ENCODE results near the gene GALM. TPM values are rescaled to one million over a fixed set of nuclear protein-coding genes. Genes with fewer than 3 reads are reported as not detected.

Gene GALM
- total and polyA plus RNA-seq, 7 experiments from 2014 or later = 4.3 to 52.5 (median 14.4) TPM

DNA sequence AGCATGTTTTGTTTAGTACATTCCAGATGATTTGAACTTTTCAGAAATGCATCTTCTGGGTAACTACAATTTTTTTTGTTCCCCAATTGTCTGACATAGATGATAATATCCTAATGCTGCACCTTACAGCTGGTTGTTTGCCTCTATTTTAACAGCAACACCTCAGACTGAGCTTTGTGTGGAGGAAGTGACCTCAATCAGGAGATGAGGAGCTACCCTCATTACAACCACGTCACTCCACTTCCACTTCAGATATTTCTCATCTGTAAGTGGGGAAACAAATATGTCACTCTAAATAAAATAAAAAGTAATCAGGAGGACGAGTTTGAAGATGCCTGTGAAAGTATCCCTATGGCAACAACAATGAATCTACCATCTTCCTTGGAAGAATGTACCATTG is 97.3 kb downstream of the GALM start:
- H3K4me1 Mint-ChIP-seq = peaks cover 0 to 7% (median 0%) of the 10 kb centered on the region in 7 donors
- DNase-seq (no peak), ATAC-seq (peak; percentile 29)
- Histone ChIP-seq H3K27me3 (ENCODE audit: control insufficient read depth in 2 of 2, insufficient read depth in 2 of 2, low read length in 2 of 2) (no peaks in the 10 kb centered on the region), H3K9me3 (ENCODE audit: control insufficient read depth in 2 of 3, low read length in 3 of 3) (no peaks in the 10 kb centered on the region), H3K4me3 (ENCODE audit: low read length) (no peak overlapping the region), H3K36me3 (ENCODE audit: control insufficient read depth in 2 of 3, insufficient read depth in 3 of 3, low read length in 3 of 3) (no peaks in the 10 kb centered on the region), H3K4me1 (ENCODE audit: control insufficient read depth in 2 of 2, insufficient read depth in 2 of 2, low read length in 2 of 2) (no peaks in the 10 kb centered on the region), H3K27ac (ENCODE audit: low read depth, low read length) (no peak overlapping the region)
- intact Hi-C loops (cut with micrococcal nuclease) = loop anchor here in 1 of 2 donors (1.0 to 2.0 kb wide), 2 partner anchors 12 to 16 kb away; partner anchors contain the start of genes GEMIN6 and SRSF7
- ChIA-PET POLR2A (interaction anchor here (1.3 kb wide), 1 partner anchor 11 kb away, joined by 5 read pairs; the partner anchor contains the start of gene SRSF7), CTCF (no interaction called here)
- H3K36me3 Mint-ChIP-seq = no peaks in the 10 kb centered on the region
- H3K27ac Mint-ChIP-seq = no peak overlapping the region
- no peaks in the 10 kb centered on the region for H3K9me3 Mint-ChIP-seq
- H3K27me3 Mint-ChIP-seq = no peaks in the 10 kb centered on the region
- no peak overlapping the region for H3K4me3 Mint-ChIP-seq

DNA sequence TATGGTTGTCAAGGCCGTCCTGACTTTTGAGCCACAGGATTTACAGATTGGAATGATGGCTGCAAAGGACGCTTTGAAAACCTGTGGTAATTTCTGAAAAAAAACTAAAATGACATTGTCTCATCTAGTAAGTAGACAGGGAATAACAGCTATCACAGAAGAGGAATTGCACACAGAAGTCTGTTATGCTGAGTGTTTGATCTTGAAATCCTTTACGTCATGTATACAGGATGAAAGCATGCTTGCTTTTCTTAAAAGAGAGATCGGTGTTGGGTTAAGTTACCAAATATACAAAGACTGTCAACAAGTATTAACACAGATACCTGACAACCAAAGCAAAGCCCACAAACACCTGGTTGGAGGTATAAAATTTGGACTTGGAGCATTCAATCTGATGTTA is 97.8 kb downstream of the GALM start:
- ChIA-PET CTCF (no interaction called here), POLR2A (interaction anchor here (1.3 kb wide), 1 partner anchor 12 kb away, joined by 5 read pairs; the partner anchor contains the start of gene SRSF7)

DNA sequence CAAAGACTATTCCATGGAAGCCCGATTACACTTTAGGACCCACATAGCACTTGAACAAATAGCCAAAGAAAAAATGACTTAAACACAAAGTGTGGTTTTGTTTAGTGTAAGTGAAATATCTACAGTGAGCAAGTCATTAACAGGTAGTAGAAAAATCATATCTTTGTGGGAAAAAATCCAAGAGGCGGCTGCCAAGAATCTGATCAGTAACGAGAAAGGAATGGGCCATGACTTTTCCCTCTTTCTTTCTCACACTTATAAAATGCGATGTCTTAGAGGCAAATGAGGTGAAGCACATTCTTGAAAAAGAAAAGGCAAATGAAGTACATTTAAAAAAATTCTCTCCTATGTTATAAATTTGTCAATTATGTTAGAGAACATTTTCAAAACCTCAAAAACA is 99.2 kb downstream of the GALM start:
- no peaks in the 10 kb centered on the region for H3K4me1 ChIP-seq (ENCODE audit: control insufficient read depth in 2 of 2, insufficient read depth in 2 of 2, low read length in 2 of 2)
- ATAC-seq (no peak), DNase-seq (no peak)
- no peaks in the 10 kb centered on the region for H3K9me3 Mint-ChIP-seq
- no peaks in the 10 kb centered on the region for H3K27me3 Mint-ChIP-seq
- H3K4me3 ChIP-seq (ENCODE audit: low read length) = no peak overlapping the region
- H3K27ac ChIP-seq (ENCODE audit: low read depth, low read length) = no peak overlapping the region
- no peaks in the 10 kb centered on the region for H3K9me3 ChIP-seq (ENCODE audit: control insufficient read depth in 2 of 3, low read length in 3 of 3)
- peaks cover 0 to 7% (median 0%) of the 10 kb centered on the region in 7 donors for H3K4me1 Mint-ChIP-seq
- intact Hi-C loops (cut with micrococcal nuclease) = no loop called here
- no peaks in the 10 kb centered on the region for H3K27me3 ChIP-seq (ENCODE audit: control insufficient read depth in 2 of 2, insufficient read depth in 2 of 2, low read length in 2 of 2)
- H3K36me3 Mint-ChIP-seq = no peaks in the 10 kb centered on the region
- CTCF ChIA-PET = no interaction called here
- no peak overlapping the region for H3K4me3 Mint-ChIP-seq
- H3K36me3 ChIP-seq (ENCODE audit: control insufficient read depth in 2 of 3, insufficient read depth in 3 of 3, low read length in 3 of 3) = no peaks in the 10 kb centered on the region
- POLR2A ChIA-PET = no interaction called here
- no peak overlapping the region for H3K27ac Mint-ChIP-seq

More for the DNA sequence above, 97.8 kb downstream of the GALM start:
- ATAC-seq (no peak), DNase-seq (no peak)
- Histone ChIP-seq H3K36me3 (ENCODE audit: control insufficient read depth in 2 of 3, insufficient read depth in 3 of 3, low read length in 3 of 3) (no peaks in the 10 kb centered on the region), H3K4me1 (ENCODE audit: control insufficient read depth in 2 of 2, insufficient read depth in 2 of 2, low read length in 2 of 2) (no peaks in the 10 kb centered on the region), H3K9me3 (ENCODE audit: control insufficient read depth in 2 of 3, low read length in 3 of 3) (no peaks in the 10 kb centered on the region), H3K27me3 (ENCODE audit: control insufficient read depth in 2 of 2, insufficient read depth in 2 of 2, low read length in 2 of 2) (no peaks in the 10 kb centered on the region), H3K4me3 (ENCODE audit: low read length) (no peak overlapping the region), H3K27ac (ENCODE audit: low read depth, low read length) (no peak overlapping the region)
- no peak overlapping the region for H3K4me3 Mint-ChIP-seq
- H3K36me3 Mint-ChIP-seq = no peaks in the 10 kb centered on the region
- no peak overlapping the region for H3K27ac Mint-ChIP-seq
- peaks cover 0 to 7% (median 0%) of the 10 kb centered on the region in 7 donors for H3K4me1 Mint-ChIP-seq
- intact Hi-C loops (cut with micrococcal nuclease) = loop anchor here in 1 of 2 donors (1.0 to 2.0 kb wide), 2 partner anchors 12 to 15 kb away; partner anchors contain the start of genes GEMIN6 and SRSF7
- H3K9me3 Mint-ChIP-seq = no peaks in the 10 kb centered on the region
- no peaks in the 10 kb centered on the region for H3K27me3 Mint-ChIP-seq

DNA sequence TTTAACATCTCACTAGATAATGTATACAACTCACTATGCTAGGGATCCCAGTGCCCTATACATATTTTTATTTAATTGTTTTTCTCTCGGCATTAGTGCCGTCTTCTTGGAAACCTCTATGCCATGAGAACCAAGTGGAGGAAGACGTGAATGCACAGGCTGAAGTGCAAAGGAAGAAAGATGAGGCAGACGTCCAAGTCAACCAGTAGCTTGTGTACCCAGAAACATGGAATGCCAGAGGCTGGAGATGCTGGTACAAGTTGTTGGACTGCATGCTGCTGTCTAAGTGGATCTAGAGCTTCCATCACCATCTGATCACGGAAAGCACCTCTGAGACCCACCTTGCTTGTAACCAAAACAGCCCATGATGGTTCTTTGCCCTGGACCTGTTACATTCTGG is 99.6 kb downstream of the GALM start:
- Histone ChIP-seq H3K9me3 (ENCODE audit: control insufficient read depth in 2 of 3, low read length in 3 of 3) (no peaks in the 10 kb centered on the region), H3K27me3 (ENCODE audit: control insufficient read depth in 2 of 2, insufficient read depth in 2 of 2, low read length in 2 of 2) (no peaks in the 10 kb centered on the region), H3K36me3 (ENCODE audit: control insufficient read depth in 2 of 3, insufficient read depth in 3 of 3, low read length in 3 of 3) (no peaks in the 10 kb centered on the region), H3K27ac (ENCODE audit: low read depth, low read length) (no peak overlapping the region), H3K4me1 (ENCODE audit: control insufficient read depth in 2 of 2, insufficient read depth in 2 of 2, low read length in 2 of 2) (no peaks in the 10 kb centered on the region), H3K4me3 (ENCODE audit: low read length) (no peak overlapping the region)
- intact Hi-C loops (cut with micrococcal nuclease) = no loop called here
- no peak for DNase-seq
- H3K4me1 Mint-ChIP-seq = peaks cover 0 to 7% (median 0%) of the 10 kb centered on the region in 7 donors
- H3K36me3 Mint-ChIP-seq = no peaks in the 10 kb centered on the region
- ChIA-PET CTCF (no interaction called here), POLR2A (no interaction called here)
- H3K4me3 Mint-ChIP-seq = no peak overlapping the region
- no peaks in the 10 kb centered on the region for H3K9me3 Mint-ChIP-seq
- H3K27me3 Mint-ChIP-seq = no peaks in the 10 kb centered on the region
- ATAC-seq = no peak
- H3K27ac Mint-ChIP-seq = no peak overlapping the region

DNA sequence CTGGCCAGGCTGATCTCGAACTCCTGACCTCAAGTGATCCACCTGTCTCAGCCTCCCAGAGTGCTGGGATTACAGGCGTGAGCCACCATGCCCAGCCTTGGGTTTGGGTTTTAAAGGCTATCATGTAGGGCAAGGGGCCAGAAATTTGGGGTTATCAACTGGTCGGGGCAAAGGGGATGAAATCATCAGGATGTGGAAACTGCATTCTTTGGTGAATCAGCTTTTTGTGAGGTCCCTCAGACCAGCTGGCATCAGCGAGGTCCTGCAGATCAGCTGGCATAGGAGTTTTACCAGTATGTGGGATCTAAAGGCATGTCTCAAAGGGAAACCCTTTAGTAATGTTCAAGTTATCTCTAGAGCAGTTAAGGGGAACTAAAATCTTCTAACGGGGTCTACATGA is 105.7 kb downstream of the GALM start:
- Histone ChIP-seq H3K27me3 (ENCODE audit: control insufficient read depth in 2 of 2, insufficient read depth in 2 of 2, low read length in 2 of 2) (no peaks in the 10 kb centered on the region), H3K4me3 (ENCODE audit: low read length) (no peak overlapping the region), H3K27ac (ENCODE audit: low read depth, low read length) (no peak overlapping the region), H3K4me1 (ENCODE audit: control insufficient read depth in 2 of 2, insufficient read depth in 2 of 2, low read length in 2 of 2) (no peaks in the 10 kb centered on the region), H3K36me3 (ENCODE audit: control insufficient read depth in 2 of 3, insufficient read depth in 3 of 3, low read length in 3 of 3) (no peaks in the 10 kb centered on the region), H3K9me3 (ENCODE audit: control insufficient read depth in 2 of 3, low read length in 3 of 3) (no peaks in the 10 kb centered on the region)
- intact Hi-C loops (cut with micrococcal nuclease) = no loop called here
- CTCF ChIA-PET = no interaction called here
- Mint-ChIP-seq H3K36me3 (no peaks in the 10 kb centered on the region), H3K27ac (no peak overlapping the region), H3K4me3 (no peak overlapping the region), H3K9me3 (no peaks in the 10 kb centered on the region), H3K4me1 (peaks cover 0 to 4% (median 0%) of the 10 kb centered on the region in 7 donors), H3K27me3 (peaks cover 5 to 18% (median 14%) of the 10 kb centered on the region in 5 donors)
- DNase-seq (no peak), ATAC-seq (no peak)
- POLR2A ChIA-PET = interaction anchor here (0.6 kb wide), 1 partner anchor 1333 kb away, joined by 4 read pairs; no protein-coding TSS in a partner anchor

DNA sequence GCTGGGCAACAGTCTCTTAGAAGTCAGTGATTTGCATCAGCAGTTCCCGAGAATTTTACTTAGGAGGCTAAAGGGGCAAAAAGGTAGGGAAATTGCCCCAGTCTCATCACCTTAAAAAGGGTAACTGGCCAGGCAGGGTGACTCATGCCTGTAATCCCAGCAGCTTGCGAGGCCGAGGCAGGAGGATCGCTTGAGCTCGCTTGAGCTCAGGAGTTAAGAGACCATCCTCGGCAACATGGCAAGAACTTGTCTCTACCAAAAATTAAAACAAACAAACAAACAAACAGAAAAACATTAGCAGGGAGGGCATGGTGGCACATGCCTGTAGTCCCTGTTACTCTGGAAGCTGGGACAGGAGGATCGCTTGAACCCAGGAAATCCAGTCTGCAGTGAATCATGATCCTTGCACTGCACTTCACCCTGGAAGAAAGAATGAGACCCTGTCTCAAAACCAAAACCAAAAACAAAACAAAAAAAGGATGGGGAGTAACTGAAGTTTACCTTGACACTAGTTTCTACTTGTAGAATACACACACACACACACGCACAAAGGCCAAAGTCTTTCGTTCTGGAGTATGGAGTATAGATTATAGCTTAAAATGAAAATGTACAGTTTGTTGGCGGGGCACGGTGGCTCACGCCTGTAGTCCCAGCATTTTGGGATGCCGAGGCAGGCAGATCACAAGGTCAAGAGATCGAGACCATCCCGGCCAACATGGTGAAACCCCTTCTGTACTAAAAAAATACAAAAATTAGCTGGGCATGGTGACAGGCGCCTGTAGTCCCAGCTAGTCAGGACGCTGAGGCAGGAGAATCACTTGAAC is 109.4 kb downstream of the GALM start:
- Mint-ChIP-seq H3K27me3 (peaks cover 5 to 21% (median 17%) of the 10 kb centered on the region in 5 donors), H3K27ac (no peak overlapping the region), H3K9me3 (no peaks in the 10 kb centered on the region), H3K4me3 (peak overlapping the region in 1 of 10 donors; percentile 17), H3K36me3 (peaks cover 0 to 4% (median 0%) of the 10 kb centered on the region in 5 donors), H3K4me1 (peaks cover 5 to 17% (median 12%) of the 10 kb centered on the region in 7 donors)
- peaks cover 0 to 5% of the 10 kb centered on the region in 2 donors for H3K4me1 ChIP-seq (ENCODE audit: control insufficient read depth in 2 of 2, insufficient read depth in 2 of 2, low read length in 2 of 2)
- intact Hi-C loops (cut with micrococcal nuclease) = loop anchor here in 1 of 2 donors (5.0 kb wide), 1 partner anchor 33 kb away; no protein-coding TSS in a partner anchor
- no peaks in the 10 kb centered on the region for H3K36me3 ChIP-seq (ENCODE audit: control insufficient read depth in 2 of 3, insufficient read depth in 3 of 3, low read length in 3 of 3)
- H3K9me3 ChIP-seq (ENCODE audit: control insufficient read depth in 2 of 3, low read length in 3 of 3) = no peaks in the 10 kb centered on the region
- no peak overlapping the region for H3K4me3 ChIP-seq (ENCODE audit: low read length)
- POLR2A ChIA-PET = interaction anchor here (0.6 to 5.1 kb wide), 2 partner anchors 20 to 24 kb away, joined by 3 to 64 read pairs; partner anchors contain the start of gene SRSF7
- CTCF ChIA-PET = interaction anchor here (0.7 kb wide), 1 partner anchor 453 kb away, joined by 3 read pairs; no protein-coding TSS in a partner anchor
- no peaks in the 10 kb centered on the region for H3K27me3 ChIP-seq (ENCODE audit: control insufficient read depth in 2 of 2, insufficient read depth in 2 of 2, low read length in 2 of 2)
- H3K27ac ChIP-seq (ENCODE audit: low read depth, low read length) = no peak overlapping the region
- DNase-seq (no peak), ATAC-seq (no peak)

All from naive thymus-derived CD4-positive, alpha-beta T cell (primary cell).